ENCODE data around the gene ARL8A.

ARL8A gene

DNA sequence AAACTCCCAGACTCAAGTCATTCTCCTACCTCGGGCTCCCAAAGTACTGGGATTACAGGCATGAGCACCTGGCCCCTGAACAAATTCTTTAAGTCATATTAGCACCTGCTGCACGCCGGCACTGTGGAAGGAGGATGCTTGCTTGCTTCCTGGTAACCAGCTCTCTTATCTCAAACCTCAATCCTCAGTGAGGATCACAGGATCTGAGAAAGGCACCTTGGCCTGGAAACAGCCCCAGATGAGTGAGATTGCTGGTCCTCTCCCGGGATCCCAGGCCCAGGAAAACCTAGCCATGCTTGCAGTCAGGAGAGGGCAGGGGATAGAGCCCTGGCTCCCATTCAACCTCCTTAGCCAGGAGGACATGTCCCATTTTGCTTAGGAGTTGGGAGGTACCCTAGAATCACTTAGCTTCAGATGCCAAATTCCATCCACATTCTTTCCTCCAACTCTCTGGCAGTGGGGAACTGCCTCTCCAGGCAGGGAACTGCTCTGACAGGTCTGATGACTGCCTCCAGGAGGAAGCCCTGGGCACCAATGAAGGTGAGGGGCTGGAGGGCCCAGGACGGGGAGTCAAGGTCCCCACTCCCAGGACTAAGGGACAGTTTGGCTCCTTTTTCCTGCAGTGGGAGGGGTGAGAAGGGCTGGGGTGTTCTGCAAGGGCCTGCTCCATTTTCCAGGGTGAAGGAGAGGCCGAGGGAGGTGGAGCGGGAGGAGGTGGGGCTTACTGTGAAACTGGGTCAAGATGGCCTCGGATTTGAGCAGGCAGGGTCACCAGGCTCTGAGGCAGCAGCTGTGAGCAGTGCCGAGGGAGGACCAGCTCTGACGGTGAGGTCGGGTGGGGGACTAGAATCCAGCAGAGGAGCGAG, 12.3 kb downstream of the ARL8A start:
- Mint-ChIP-seq H3K4me1 (ENCODE audit: low read depth in 2 of 2) (peaks cover 0 to 7% of the 10 kb centered on the region in 2 donors), H3K27ac (peak overlapping the region in 1 of 2 donors; percentile 20), H3K27me3 (peaks cover 3 to 8% of the 10 kb centered on the region in 2 donors), H3K36me3 (ENCODE audit: insufficient read depth) (peaks cover 54% of the 10 kb centered on the region), H3K4me3 (peak overlapping the region in 1 of 2 donors; percentile 6), H3K9me3 (no peaks in the 10 kb centered on the region)
- DNase-seq (no peak), ATAC-seq (replicated peaks) (no peak)

DNA sequence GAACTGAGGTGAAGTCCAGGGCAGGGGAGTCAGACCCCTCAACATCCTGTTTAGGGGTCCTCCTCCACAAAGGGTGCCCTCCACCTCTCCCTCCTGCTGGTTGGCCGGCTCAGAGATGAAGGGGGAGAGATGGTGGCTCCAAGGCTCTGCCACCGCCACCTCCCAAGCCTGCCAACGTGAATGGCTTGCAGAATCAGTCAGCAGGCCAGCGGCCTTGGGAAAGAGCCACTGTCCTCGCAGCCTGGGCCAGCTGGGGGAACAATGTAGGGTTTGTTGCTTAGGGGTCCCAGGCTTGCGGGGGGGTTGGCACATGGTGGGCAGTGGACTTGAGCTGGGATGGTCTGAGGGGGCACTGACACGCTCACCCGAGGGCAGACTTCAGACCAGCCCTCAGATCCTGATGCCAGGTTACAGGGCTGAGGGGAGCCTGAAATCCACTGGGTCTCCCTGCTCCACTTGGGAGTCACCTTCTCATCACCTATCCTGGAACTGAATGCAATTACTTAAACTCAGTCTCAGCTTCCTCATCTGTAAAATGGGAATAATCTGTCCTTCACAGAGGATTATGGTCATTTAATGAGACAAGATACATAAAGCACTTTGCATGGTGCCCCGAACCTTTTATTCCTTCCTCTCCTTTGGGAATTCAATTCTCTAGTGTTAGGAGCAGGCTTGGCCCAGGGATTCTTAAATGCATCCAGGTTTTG, 13.6 kb downstream of the ARL8A start:
- peaks cover 0 to 8% of the 10 kb centered on the region in 2 donors for H3K4me1 Mint-ChIP-seq (ENCODE audit: low read depth in 2 of 2)
- no peak for DNase-seq
- no peak overlapping the region for H3K4me3 Mint-ChIP-seq
- H3K9me3 Mint-ChIP-seq: no peaks in the 10 kb centered on the region
- H3K27me3 Mint-ChIP-seq: peaks cover 13 to 21% of the 10 kb centered on the region in 2 donors
- no peak overlapping the region for H3K27ac Mint-ChIP-seq
- peaks cover 44% of the 10 kb centered on the region for H3K36me3 Mint-ChIP-seq (ENCODE audit: insufficient read depth)
- no peak for ATAC-seq (replicated peaks)

DNA sequence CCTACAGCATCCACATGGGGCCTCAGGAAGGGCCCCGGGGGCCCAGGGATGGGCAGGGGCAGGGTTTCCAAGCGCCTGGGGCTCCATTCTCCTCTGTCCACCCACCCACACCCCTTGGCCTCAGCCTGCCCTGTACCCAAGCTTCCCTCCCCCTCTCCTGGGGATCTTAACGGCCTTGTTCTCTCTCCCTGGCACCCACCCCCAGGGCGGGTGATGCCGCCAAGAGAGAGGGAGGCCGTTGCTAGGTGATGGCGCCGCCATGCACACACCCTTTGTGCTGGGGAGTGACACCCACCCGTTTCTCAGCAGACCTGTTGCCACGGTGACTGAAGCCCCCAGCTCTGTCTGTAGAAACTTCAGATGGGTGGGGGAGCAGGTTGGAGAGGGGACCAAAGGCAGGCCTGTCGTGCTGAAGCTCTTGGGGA, 14.2 kb downstream of the ARL8A start:
- ATAC-seq (replicated peaks) (no peak), DNase-seq (no peak)
- H3K27ac Mint-ChIP-seq: peak overlapping the region in 1 of 2 donors; percentile 19
- H3K27me3 Mint-ChIP-seq: peaks cover 18 to 27% of the 10 kb centered on the region in 2 donors
- peaks cover 0 to 3% of the 10 kb centered on the region in 2 donors for H3K4me1 Mint-ChIP-seq (ENCODE audit: low read depth in 2 of 2)
- H3K9me3 Mint-ChIP-seq: no peaks in the 10 kb centered on the region
- H3K4me3 Mint-ChIP-seq: no peak overlapping the region
- peaks cover 44% of the 10 kb centered on the region for H3K36me3 Mint-ChIP-seq (ENCODE audit: insufficient read depth)

DNA sequence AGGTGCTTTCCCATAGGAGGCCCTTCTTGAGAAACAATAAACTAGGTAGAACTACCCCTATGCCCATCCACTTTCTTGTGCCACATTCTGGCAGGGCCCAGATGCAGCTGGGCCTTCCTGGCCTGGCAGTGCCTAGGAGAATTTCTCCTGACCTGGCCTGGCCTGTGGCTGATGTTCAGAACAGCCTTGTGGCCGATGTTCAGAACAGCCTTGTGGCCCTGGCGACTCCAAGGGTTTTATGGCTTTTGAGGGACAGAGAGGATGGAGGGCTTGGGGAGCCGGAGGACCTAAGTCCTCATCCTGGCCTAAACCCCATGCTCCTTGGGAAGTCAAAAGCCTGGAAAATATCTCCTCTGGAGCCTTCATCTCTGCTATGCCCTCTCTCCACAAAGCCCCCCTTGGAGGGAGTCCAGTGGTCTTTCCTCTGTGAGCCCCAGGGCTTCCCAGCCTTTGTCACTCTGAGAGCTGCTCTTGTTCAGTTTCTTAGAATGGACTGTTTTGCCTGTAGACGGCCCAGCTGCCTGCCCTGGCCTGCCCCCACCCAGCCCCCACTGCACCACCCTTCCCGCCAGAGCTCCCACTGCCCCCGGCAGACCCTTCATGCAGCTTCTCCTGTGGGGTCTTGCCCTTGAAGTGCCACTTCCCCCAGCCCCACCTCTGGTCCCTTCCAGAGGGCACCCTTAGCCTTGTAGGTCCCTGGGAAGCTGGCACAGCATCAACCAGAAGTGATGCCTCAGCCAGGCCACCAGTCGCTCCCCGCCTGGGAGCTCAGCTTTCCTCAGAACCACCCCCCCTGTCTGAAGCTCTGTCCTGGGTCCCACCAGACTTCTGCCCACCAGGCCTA, 14.9 kb downstream of the ARL8A start:
- Mint-ChIP-seq H3K27ac (peak overlapping the region in 1 of 2 donors; percentile 19), H3K9me3 (no peaks in the 10 kb centered on the region), H3K4me1 (ENCODE audit: low read depth in 2 of 2) (peaks cover 0 to 3% of the 10 kb centered on the region in 2 donors), H3K4me3 (no peak overlapping the region), H3K36me3 (ENCODE audit: insufficient read depth) (peaks cover 39% of the 10 kb centered on the region), H3K27me3 (peaks cover 18 to 27% of the 10 kb centered on the region in 2 donors)
- DNase-seq: no peak
- ATAC-seq (replicated peaks): no peak

DNA sequence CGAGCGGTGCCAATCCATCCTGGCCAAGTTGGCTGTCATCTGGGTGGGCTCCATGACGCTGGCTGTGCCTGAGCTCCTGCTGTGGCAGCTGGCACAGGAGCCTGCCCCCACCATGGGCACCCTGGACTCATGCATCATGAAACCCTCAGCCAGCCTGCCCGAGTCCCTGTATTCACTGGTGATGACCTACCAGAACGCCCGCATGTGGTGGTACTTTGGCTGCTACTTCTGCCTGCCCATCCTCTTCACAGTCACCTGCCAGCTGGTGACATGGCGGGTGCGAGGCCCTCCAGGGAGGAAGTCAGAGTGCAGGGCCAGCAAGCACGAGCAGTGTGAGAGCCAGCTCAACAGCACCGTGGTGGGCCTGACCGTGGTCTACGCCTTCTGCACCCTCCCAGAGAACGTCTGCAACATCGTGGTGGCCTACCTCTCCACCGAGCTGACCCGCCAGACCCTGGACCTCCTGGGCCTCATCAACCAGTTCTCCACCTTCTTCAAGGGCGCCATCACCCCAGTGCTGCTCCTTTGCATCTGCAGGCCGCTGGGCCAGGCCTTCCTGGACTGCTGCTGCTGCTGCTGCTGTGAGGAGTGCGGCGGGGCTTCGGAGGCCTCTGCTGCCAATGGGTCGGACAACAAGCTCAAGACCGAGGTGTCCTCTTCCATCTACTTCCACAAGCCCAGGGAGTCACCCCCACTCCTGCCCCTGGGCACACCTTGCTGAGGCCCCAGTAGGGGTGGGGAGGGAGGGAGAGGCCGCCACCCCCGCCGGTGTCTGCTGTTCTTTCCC, 16.5 kb downstream of the ARL8A start:
- H3K4me3 Mint-ChIP-seq: no peak overlapping the region
- H3K36me3 Mint-ChIP-seq (ENCODE audit: insufficient read depth): peaks cover 28% of the 10 kb centered on the region
- no peak for ATAC-seq (replicated peaks)

DNA sequence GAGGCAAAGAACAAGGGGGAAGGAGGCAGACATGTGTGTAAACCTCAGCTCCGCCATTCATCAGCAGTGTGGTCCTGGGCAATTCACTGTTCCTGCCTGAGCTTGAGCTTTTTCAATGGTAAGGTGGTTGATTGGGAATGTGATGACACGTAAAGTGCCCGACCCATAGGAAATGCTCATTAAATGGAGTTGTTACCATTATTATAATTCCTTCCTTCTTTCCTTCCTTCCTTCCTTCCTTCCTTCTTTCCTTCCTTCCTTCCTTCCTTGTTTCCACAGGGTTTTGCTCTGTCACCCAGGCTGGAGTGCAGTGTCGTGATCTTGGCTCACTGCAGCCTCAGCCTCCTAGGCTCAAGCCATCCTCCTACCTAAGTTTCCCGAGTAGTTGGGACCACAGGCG, 17.5 kb downstream of the ARL8A start:
- Mint-ChIP-seq H3K4me3 (no peak overlapping the region), H3K27me3 (peaks cover 34 to 51% of the 10 kb centered on the region in 2 donors), H3K4me1 (ENCODE audit: low read depth in 2 of 2) (peaks cover 0 to 3% of the 10 kb centered on the region in 2 donors), H3K27ac (no peak overlapping the region), H3K36me3 (ENCODE audit: insufficient read depth) (peaks cover 18% of the 10 kb centered on the region), H3K9me3 (no peaks in the 10 kb centered on the region)
- ATAC-seq (replicated peaks) (no peak), DNase-seq (no peak)

More for the DNA sequence above, 16.5 kb downstream of the ARL8A start:
- peaks cover 30 to 42% of the 10 kb centered on the region in 2 donors for H3K27me3 Mint-ChIP-seq
- no peak for DNase-seq
- H3K4me1 Mint-ChIP-seq (ENCODE audit: low read depth in 2 of 2): peaks cover 0 to 3% of the 10 kb centered on the region in 2 donors
- no peak overlapping the region for H3K27ac Mint-ChIP-seq
- no peaks in the 10 kb centered on the region for H3K9me3 Mint-ChIP-seq

DNA sequence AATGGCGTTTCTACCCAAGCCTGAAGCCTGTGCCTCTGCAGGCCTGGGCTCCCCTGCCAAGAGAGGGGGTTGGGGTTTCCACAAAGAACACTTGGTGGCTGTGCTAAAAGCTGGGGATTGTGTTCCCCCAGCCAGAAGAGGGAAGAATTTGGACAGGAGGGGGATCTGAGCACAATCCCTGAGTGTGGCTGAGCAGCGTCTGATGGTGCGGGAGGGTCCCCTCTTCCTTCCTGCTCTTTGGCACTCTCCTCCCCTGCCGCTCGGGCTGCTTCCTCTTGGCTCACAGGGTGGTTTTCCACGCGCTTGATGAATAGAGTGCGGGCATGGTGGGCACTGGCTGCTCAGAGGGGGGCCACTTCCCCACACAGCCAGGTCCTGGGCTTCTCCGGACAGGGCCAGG, 18.1 kb downstream of the ARL8A start:
- Mint-ChIP-seq H3K4me3 (no peak overlapping the region), H3K9me3 (no peaks in the 10 kb centered on the region)

DNA sequence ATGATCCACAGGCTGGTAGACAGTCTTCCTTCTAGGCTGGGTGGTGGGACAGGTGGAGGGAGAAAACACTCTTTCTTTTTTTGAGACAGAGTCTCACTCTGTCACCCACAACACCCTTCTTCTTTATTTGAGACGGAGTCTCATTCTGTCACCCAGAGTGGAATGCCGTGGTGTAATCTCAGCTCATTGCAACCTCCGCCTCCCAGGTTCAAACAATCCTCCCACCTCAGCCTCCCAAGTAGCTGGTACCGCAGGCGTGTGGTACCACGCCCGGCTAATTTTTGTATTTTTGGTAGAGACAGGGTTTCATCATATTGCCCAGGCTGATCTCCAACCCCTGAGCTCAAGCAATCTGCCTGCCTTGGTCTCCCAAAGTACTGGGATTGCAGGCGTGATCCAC, 18.9 kb downstream of the ARL8A start:
- peaks cover 44 to 63% of the 10 kb centered on the region in 2 donors for H3K27me3 Mint-ChIP-seq
- no peak for ATAC-seq (replicated peaks)
- H3K36me3 Mint-ChIP-seq (ENCODE audit: insufficient read depth): peaks cover 12% of the 10 kb centered on the region
- H3K9me3 Mint-ChIP-seq: no peaks in the 10 kb centered on the region
- H3K4me1 Mint-ChIP-seq (ENCODE audit: low read depth in 2 of 2): peaks cover 0 to 3% of the 10 kb centered on the region in 2 donors
- no peak overlapping the region for H3K27ac Mint-ChIP-seq
- DNase-seq: no peak
- H3K4me3 Mint-ChIP-seq: no peak overlapping the region

More for the DNA sequence above, 18.1 kb downstream of the ARL8A start:
- Mint-ChIP-seq H3K36me3 (ENCODE audit: insufficient read depth) (peaks cover 17% of the 10 kb centered on the region), H3K27me3 (peaks cover 40 to 57% of the 10 kb centered on the region in 2 donors), H3K27ac (no peak overlapping the region), H3K4me1 (ENCODE audit: low read depth in 2 of 2) (peaks cover 0 to 3% of the 10 kb centered on the region in 2 donors)
- DNase-seq (no peak), ATAC-seq (replicated peaks) (no peak)

DNA sequence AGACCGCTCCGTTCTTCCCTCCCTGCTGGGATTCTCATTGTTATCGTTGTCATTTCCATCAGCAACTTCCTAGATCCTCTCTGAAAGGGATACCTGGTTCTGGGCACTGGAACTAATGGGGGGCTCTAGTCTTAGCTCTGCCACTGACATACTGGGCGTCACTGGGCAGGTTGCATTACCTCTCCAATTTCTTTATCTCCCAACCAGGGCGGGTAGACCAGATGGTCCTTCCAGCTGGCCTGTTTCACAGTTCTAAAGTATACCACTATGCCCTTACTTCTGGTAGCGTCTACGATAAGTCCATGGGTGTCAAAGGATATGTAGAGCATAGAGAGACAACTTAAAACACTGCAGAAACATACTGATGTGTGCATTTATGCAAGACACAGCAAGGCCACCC, 20.4 kb downstream of the ARL8A start:
- DNase-seq: no peak
- H3K27ac Mint-ChIP-seq: no peak overlapping the region
- H3K27me3 Mint-ChIP-seq: peaks cover 44 to 63% of the 10 kb centered on the region in 2 donors
- peaks cover 0 to 2% of the 10 kb centered on the region in 2 donors for H3K4me1 Mint-ChIP-seq (ENCODE audit: low read depth in 2 of 2)
- H3K4me3 Mint-ChIP-seq: no peak overlapping the region
- H3K9me3 Mint-ChIP-seq: no peaks in the 10 kb centered on the region
- peaks cover under 1% of the 10 kb centered on the region for H3K36me3 Mint-ChIP-seq (ENCODE audit: insufficient read depth)
- no peak for ATAC-seq (replicated peaks)

DNA sequence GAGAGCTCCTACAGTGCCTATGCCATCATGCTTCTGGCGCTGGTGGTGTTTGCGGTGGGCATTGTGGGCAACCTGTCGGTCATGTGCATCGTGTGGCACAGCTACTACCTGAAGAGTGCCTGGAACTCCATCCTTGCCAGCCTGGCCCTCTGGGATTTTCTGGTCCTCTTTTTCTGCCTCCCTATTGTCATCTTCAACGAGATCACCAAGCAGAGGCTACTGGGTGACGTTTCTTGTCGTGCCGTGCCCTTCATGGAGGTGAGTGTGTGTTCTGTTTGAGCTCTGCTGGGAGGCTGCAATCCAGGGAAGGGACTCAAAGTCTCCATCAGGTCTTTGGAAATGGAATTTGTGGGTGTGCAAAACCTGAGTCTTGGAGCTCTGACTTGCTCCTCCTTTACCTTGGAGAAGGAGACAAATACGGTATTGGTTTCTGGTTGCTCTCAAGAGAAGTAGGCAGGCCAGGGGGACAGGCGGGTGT, 21.2 kb downstream of the ARL8A start:
- peaks cover 0 to 1% of the 10 kb centered on the region in 2 donors for H3K4me1 Mint-ChIP-seq (ENCODE audit: low read depth in 2 of 2)
- DNase-seq (no peak), ATAC-seq (replicated peaks) (no peak)
- no peak overlapping the region for H3K4me3 Mint-ChIP-seq
- no peaks in the 10 kb centered on the region for H3K36me3 Mint-ChIP-seq (ENCODE audit: insufficient read depth)
- H3K27ac Mint-ChIP-seq: no peak overlapping the region
- H3K27me3 Mint-ChIP-seq: peaks cover 44 to 63% of the 10 kb centered on the region in 2 donors
- no peaks in the 10 kb centered on the region for H3K9me3 Mint-ChIP-seq

DNA sequence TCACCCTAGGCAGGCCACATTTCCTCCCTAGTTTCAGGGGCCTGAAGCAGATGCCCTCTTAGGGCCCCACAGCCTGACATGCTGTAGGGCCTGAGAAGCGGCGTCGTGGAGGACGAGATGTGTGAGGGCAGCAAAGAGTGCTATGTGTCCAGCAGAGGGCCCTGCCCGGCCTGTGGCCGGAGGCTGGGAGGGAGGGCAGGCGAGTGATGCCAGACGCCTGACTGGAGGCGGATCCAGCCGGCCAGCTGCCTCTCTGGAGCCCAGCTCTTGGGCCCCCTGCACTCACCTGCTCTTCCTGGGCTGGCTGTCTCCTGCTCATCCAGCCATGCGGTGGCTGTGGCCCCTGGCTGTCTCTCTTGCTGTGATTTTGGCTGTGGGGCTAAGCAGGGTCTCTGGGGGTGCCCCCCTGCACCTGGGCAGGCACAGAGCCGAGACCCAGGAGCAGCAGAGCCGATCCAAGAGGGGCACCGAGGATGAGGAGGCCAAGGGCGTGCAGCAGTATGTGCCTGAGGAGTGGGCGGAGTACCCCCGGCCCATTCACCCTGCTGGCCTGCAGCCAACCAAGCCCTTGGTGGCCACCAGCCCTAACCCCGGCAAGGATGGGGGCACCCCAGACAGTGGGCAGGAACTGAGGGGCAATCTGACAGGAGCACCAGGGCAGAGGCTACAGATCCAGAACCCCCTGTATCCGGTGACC, 21.8 kb downstream of the ARL8A start, which contains the start of gene GPR37L1:
Gene GPR37L1, plus strand, starts transcription at position 279 of the 697 bp plus-strand sequence. Its CDS starts 47 bp downstream, at position 326.
- H3K27me3 Mint-ChIP-seq: peaks cover 44 to 61% of the 10 kb centered on the region in 2 donors
- DNase-seq: no peak

DNA sequence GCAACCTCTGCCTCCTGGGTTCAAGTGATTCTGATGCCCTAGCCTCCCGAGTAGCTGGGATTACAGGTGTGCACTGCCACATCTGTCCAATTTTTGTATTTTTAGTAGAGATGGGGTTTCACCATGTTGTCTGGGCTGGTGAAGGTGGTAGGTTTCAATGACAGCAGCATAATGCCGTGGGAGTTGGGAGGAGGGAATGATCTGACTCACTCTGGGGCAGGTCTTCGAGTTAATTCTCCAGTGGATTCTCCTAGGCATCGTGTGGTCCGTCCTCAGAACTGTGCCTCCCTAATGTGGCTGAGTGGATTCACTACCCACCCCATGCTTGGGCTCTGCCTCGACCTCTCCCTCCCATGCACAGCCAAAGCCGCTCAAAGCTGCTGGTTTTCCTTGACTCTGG, 23.5 kb downstream of the ARL8A start:
- Mint-ChIP-seq H3K27ac (no peak overlapping the region), H3K4me1 (ENCODE audit: low read depth in 2 of 2) (no peaks in the 10 kb centered on the region), H3K4me3 (no peak overlapping the region), H3K9me3 (no peaks in the 10 kb centered on the region), H3K27me3 (peaks cover 31 to 43% of the 10 kb centered on the region in 2 donors), H3K36me3 (ENCODE audit: insufficient read depth) (no peaks in the 10 kb centered on the region)
- ATAC-seq (replicated peaks) (no peak), DNase-seq (no peak)

More for the DNA sequence above, 21.8 kb downstream of the ARL8A start, which contains the start of gene GPR37L1:
- Mint-ChIP-seq H3K4me1 (ENCODE audit: low read depth in 2 of 2) (peaks cover 0 to 1% of the 10 kb centered on the region in 2 donors), H3K36me3 (ENCODE audit: insufficient read depth) (no peaks in the 10 kb centered on the region), H3K27ac (peak within 1 kb of the TSS in 1 of 2 donors; percentile 71), H3K9me3 (no peaks in the 10 kb centered on the region), H3K4me3 (no peak within 1 kb of the TSS)
- no peak for ATAC-seq (replicated peaks)
